Measurements from ENCODE around the gene IFIT1. TPM values are rescaled to one million over a fixed set of nuclear protein-coding genes. Genes with fewer than 3 reads are reported as not detected.

IFIT1 gene
- total RNA-seq, 2 experiments from 2014 or later = 6.1 to 6.3 TPM

GRCh38 chr10:89427629-89428028, 35.2 kb downstream of the IFIT1 start:
- TF ChIP-seq, protein P1, sequence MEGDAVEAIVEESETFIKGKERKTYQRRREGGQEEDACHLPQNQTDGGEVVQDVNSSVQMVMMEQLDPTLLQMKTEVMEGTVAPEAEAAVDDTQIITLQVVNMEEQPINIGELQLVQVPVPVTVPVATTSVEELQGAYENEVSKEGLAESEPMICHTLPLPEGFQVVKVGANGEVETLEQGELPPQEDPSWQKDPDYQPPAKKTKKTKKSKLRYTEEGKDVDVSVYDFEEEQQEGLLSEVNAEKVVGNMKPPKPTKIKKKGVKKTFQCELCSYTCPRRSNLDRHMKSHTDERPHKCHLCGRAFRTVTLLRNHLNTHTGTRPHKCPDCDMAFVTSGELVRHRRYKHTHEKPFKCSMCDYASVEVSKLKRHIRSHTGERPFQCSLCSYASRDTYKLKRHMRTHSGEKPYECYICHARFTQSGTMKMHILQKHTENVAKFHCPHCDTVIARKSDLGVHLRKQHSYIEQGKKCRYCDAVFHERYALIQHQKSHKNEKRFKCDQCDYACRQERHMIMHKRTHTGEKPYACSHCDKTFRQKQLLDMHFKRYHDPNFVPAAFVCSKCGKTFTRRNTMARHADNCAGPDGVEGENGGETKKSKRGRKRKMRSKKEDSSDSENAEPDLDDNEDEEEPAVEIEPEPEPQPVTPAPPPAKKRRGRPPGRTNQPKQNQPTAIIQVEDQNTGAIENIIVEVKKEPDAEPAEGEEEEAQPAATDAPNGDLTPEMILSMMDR (IDR thresholded peaks at IDR 0.05) = no peak
- Mint-ChIP-seq H3K27me3 (peaks cover 3% of the 10 kb centered on the region), H3K4me3 (no peak overlapping the region), H3K9me3 (no peaks in the 10 kb centered on the region), H3K36me3 (ENCODE audit: low read depth) (no peaks in the 10 kb centered on the region), H3K4me1 (ENCODE audit: low read depth) (no peaks in the 10 kb centered on the region), H3K27ac (no peak overlapping the region)
- ChIA-PET CTCF (no interaction called here), POLR2A (no interaction called here)
- DNase-seq = no peak
- ATAC-seq = no peak
- intact Hi-C loops (cut with micrococcal nuclease) = loop anchor here (2.0 to 5.0 kb wide), 2 partner anchors 120 to 137 kb away; no protein-coding TSS in a partner anchor

- Mint-ChIP-seq H3K4me1 (ENCODE audit: low read depth) (no peaks in the 10 kb centered on the region), H3K9me3 (no peaks in the 10 kb centered on the region), H3K27ac (no peak overlapping the region), H3K4me3 (no peak overlapping the region), H3K27me3 (peaks cover 3% of the 10 kb centered on the region), H3K36me3 (ENCODE audit: low read depth) (no peaks in the 10 kb centered on the region)
- DNase-seq (no peak), ATAC-seq (no peak)
- CTCF ChIA-PET = interaction anchor here (0.6 to 0.7 kb wide), 2 partner anchors 10 to 127 kb away, joined by 3 read pairs; partner anchors contain the start of gene IFIT2
- POLR2A ChIA-PET = no interaction called here
- TF ChIP-seq, protein P1 (IDR thresholded peaks at IDR 0.05) = no peak
- intact Hi-C loops (cut with micrococcal nuclease) = loop anchor here (5.0 kb wide), 1 partner anchor 118 kb away; no protein-coding TSS in a partner anchor
Measured at GRCh38 chr10:89428877-89429276, 36.5 kb downstream of the IFIT1 start.

DNA sequence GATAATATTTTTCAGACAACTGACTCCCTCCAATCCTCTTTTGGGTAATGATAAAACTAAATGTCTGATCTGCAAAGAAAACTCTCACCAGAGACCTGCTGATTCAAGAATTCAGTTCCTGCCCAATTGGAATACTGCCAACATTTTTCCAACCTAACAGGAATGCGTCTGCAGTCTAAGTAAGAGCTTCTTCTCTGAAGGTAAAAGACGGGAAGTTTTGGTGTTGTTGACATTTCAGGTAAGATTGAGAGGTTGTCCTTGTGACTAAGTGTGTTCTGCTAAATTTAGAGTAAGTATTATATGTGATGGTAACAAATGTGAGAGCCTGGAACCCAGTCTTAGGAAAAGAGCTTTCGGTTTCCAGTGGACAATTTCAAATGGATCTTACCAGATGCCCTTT, 39.6 kb downstream of the IFIT1 start:
- ATAC-seq = no peak
- DNase-seq = no peak
- Mint-ChIP-seq H3K4me1 (ENCODE audit: low read depth) (no peaks in the 10 kb centered on the region), H3K36me3 (ENCODE audit: low read depth) (no peaks in the 10 kb centered on the region), H3K27me3 (peaks cover 11% of the 10 kb centered on the region), H3K4me3 (no peak overlapping the region), H3K27ac (no peak overlapping the region), H3K9me3 (no peaks in the 10 kb centered on the region)
- TF ChIP-seq, protein P1 (IDR thresholded peaks at IDR 0.05) = no peak
- intact Hi-C loops (cut with micrococcal nuclease) = no loop called here
- CTCF ChIA-PET = interaction anchor here (0.8 to 1.4 kb wide), 2 partner anchors 131 to 133 kb away, joined by 3 read pairs; no protein-coding TSS in a partner anchor
- POLR2A ChIA-PET = no interaction called here

- H3K4me3 Mint-ChIP-seq = no peak overlapping the region
- no peaks in the 10 kb centered on the region for H3K4me1 Mint-ChIP-seq (ENCODE audit: low read depth)
- no peaks in the 10 kb centered on the region for H3K36me3 Mint-ChIP-seq (ENCODE audit: low read depth)
- ATAC-seq (no peak), DNase-seq (no peak)
- no peaks in the 10 kb centered on the region for H3K9me3 Mint-ChIP-seq
- intact Hi-C loops (cut with micrococcal nuclease) = no loop called here
- ChIA-PET POLR2A (no interaction called here), CTCF (no interaction called here)
- TF ChIP-seq, protein P1 (IDR thresholded peaks at IDR 0.05) = no peak
- H3K27ac Mint-ChIP-seq = no peak overlapping the region
- peaks cover 19% of the 10 kb centered on the region for H3K27me3 Mint-ChIP-seq
Measured at GRCh38 chr10:89438525-89438924, 46.1 kb downstream of the IFIT1 start.

DNA sequence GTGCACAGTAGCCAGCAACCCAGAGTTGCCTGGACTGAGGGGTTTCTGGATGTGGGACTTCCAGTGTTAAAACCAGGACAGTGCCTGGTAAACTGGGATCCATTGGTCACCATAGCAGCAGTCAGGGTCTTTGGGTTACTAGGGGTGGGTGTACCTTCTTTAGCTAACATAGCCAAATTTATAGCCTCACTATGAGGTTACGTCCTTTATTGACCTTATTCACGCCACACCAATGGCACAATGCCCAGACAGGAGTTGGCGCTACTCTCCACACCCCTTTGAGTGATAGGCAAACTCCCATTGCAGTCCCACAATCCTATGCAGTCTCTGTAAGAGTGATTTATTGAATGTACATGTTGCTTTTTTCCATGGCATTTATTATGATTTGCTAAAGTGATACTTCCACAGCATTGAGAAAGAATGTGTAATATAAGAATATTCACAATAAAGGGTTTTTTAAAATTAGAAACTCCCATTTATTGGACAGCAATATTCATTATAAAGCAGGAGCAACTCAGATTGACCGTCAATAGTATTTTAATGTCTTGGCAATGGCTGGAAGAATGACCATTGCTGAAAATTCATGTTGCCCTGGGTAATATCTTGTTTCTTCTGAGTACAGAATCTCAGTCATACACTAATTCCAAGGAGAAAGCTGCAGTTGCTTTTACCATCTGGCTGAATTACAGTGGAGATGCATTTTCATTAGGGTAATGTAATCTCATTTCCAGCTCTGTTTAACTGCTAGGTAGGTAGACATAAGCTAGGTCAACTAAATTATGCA, 48.0 kb downstream of the IFIT1 start:
- no peak for DNase-seq
- Mint-ChIP-seq H3K27ac (no peak overlapping the region), H3K27me3 (peaks cover 18% of the 10 kb centered on the region), H3K4me3 (no peak overlapping the region), H3K9me3 (no peaks in the 10 kb centered on the region), H3K4me1 (ENCODE audit: low read depth) (no peaks in the 10 kb centered on the region), H3K36me3 (ENCODE audit: low read depth) (no peaks in the 10 kb centered on the region)
- POLR2A ChIA-PET = no interaction called here
- TF ChIP-seq, protein P1 (IDR thresholded peaks at IDR 0.05) = no peak
- ATAC-seq = no peak
- intact Hi-C loops (cut with micrococcal nuclease) = no loop called here
- CTCF ChIA-PET = no interaction called here
